PC-9 (cell line): Measurements from ENCODE around the gene UHRF2. TPM values are rescaled to one million over a fixed set of nuclear protein-coding genes. Genes with fewer than 3 reads are reported as not detected.

Experiments
- BruUV-seq: library from RNA; stranded (reverse); fragments of 400-500 nt; replicated peaks from 2 replicates; lab custom pipeline; 2021; lab: Mats Ljungman, UMichigan
- CTCF ChIA-PET: fragments of 300-600 bp; sonication (Branson Sonifier 250); formaldehyde crosslinking; loops from one replicate; lab custom pipeline; 2022; ENCODE audit warnings: antibody characterized with exemption; lab: Charles Lee
- POLR2A ChIA-PET: fragments of 300-600 bp; sonication (Branson Sonifier 250); formaldehyde crosslinking; loops from one replicate; lab custom pipeline; 2022; ENCODE audit warnings: antibody characterized with exemption; ENCODE audit not compliant: unreplicated experiment; lab: Charles Lee
- DNase-seq, 2 experiments: peaks; one replicate each; pipeline versions ENCODE4 v3.0.0 to v3.0.0-alpha.2; 2015 to 2022; ENCODE audit warnings: mixed read lengths in 1 of 2
- H2AFZ ChIP-seq: fragments of 200-600 bp; sonication (generic); 2 replicates; pipeline ENCODE4 v1.8.1; 2017; ENCODE audit warnings: antibody characterized with exemption
- H3F3A ChIP-seq: fragments of 200-600 bp; sonication (generic); 2 replicates; pipeline ENCODE4 v1.8.1; 2017; ENCODE audit warnings: antibody characterized with exemption, mild to moderate bottlenecking, low read depth; ENCODE audit not compliant: insufficient read depth
- H3K27ac ChIP-seq: fragments of 200-600 bp; sonication (generic); 2 replicates; pipeline ENCODE4 v1.6.1; 2016; ENCODE audit warnings: mixed run types
- H3K27me3 ChIP-seq: fragments of 200-600 bp; sonication (generic); 2 replicates; pipeline ENCODE4 v1.6.1; 2016; ENCODE audit warnings: low read depth, mixed run types; ENCODE audit not compliant: insufficient read depth
- H3K36me3 ChIP-seq: fragments of 200-600 bp; sonication (generic); 2 replicates; pipeline ENCODE4 v1.6.1; 2016; ENCODE audit warnings: low read depth, mixed run types
- H3K4me1 ChIP-seq: fragments of 200-600 bp; sonication (generic); replicated peaks from 2 replicates; pipeline ENCODE4 v1.6.1; 2016; ENCODE audit warnings: mixed run types; ENCODE audit not compliant: insufficient read depth
- H3K4me2 ChIP-seq: fragments of 200-600 bp; sonication (generic); 2 replicates; pipeline ENCODE4 v1.6.1; 2017; ENCODE audit warnings: mixed run types
- H3K4me3 ChIP-seq: fragments of 200-600 bp; sonication (generic); 2 replicates; pipeline ENCODE4 v1.6.1; 2016; ENCODE audit warnings: mixed run types
- H3K79me2 ChIP-seq: fragments of 200-600 bp; sonication (generic); 2 replicates; pipeline ENCODE4 v1.6.1; 2017; ENCODE audit warnings: low read depth, mixed run types
- H3K9me2 ChIP-seq: fragments of 200-600 bp; sonication (generic); 2 replicates; pipeline ENCODE4 v1.8.1; 2017; ENCODE audit warnings: mild to moderate bottlenecking; ENCODE audit not compliant: insufficient read depth
- H3K9me3 ChIP-seq: fragments of 200-600 bp; sonication (generic); 2 replicates; pipeline ENCODE4 v1.8.1; 2016; ENCODE audit warnings: low read depth; ENCODE audit not compliant: insufficient read depth
- H4K20me1 ChIP-seq: fragments of 200-600 bp; sonication (generic); 2 replicates; pipeline ENCODE4 v1.8.1; 2017; ENCODE audit not compliant: insufficient read depth
- EZH2 ChIP-seq: fragments of 200-600 bp; sonication (generic); IDR thresholded peaks from 2 replicates; pipeline ENCODE4 v1.8.0; 2017; ENCODE audit warnings: antibody characterized with exemption, low read depth
- intact Hi-C: fragments of 100-400 bp; cut with micrococcal nuclease; formaldehyde crosslinking; loops from one replicate; pipeline ENCODE4 v1.10.0; 2022; ENCODE audit not compliant: unreplicated experiment
- total RNA-seq: library from RNA; stranded (reverse); gene quantifications from 2 replicates; pipeline ENCODE4 v1.2.3, GENCODE V29; 2021
- TF ChIP-seq, protein P1 (sequence below): fragments of 200-600 bp; sonication (generic); conservative IDR thresholded peaks from 2 replicates; pipeline ENCODE4 v1.6.1; 2017; ENCODE audit warnings: mixed run types, antibody characterized with exemption, mild to moderate bottlenecking, moderate library complexity

UHRF2 gene
- total RNA-seq, 1 experiment from 2014 or later, result 40.9 TPM

DNA sequence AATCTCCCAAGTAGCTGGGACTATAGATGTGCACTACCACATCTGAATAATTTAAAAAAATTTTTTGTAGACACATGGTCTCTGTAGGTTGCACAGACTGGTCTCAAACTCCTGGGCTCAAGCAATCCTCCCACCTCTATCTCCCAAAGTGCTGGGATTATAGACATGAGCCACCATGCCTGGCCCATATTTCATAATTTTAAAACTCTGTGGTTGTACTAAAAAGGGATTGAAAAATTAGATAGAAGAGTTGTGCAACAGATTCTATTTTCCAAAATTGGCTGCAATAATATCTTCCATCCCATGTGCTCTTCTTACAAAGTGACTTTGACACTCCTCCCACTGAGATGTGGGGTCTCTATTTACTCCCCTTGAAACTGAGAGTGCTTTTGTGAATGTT is 7.6 kb upstream of the UHRF2 start:
- ChIA-PET POLR2A (no interaction called here), CTCF (no interaction called here)
- Histone ChIP-seq H2AFZ (no peak overlapping the region), H3K27me3 (no peaks in the 10 kb centered on the region), H3K4me1 (no peaks in the 10 kb centered on the region), H3K27ac (no peak overlapping the region), H3K79me2 (no peaks in the 10 kb centered on the region), H3K36me3 (no peaks in the 10 kb centered on the region), H3K4me2 (no peak overlapping the region), H3K4me3 (no peak overlapping the region), H3K9me3 (no peaks in the 10 kb centered on the region), H3K9me2 (no peaks in the 10 kb centered on the region), H4K20me1 (no peaks in the 10 kb centered on the region), H3F3A (no peaks in the 10 kb centered on the region)
- BruUV-seq, result no TSS peak
- TF ChIP-seq, protein P1, sequence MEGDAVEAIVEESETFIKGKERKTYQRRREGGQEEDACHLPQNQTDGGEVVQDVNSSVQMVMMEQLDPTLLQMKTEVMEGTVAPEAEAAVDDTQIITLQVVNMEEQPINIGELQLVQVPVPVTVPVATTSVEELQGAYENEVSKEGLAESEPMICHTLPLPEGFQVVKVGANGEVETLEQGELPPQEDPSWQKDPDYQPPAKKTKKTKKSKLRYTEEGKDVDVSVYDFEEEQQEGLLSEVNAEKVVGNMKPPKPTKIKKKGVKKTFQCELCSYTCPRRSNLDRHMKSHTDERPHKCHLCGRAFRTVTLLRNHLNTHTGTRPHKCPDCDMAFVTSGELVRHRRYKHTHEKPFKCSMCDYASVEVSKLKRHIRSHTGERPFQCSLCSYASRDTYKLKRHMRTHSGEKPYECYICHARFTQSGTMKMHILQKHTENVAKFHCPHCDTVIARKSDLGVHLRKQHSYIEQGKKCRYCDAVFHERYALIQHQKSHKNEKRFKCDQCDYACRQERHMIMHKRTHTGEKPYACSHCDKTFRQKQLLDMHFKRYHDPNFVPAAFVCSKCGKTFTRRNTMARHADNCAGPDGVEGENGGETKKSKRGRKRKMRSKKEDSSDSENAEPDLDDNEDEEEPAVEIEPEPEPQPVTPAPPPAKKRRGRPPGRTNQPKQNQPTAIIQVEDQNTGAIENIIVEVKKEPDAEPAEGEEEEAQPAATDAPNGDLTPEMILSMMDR, result no peak
- no peak for TF ChIP-seq EZH2
- DNase-seq, result no peak
- intact Hi-C loops, result no loop called here

DNA sequence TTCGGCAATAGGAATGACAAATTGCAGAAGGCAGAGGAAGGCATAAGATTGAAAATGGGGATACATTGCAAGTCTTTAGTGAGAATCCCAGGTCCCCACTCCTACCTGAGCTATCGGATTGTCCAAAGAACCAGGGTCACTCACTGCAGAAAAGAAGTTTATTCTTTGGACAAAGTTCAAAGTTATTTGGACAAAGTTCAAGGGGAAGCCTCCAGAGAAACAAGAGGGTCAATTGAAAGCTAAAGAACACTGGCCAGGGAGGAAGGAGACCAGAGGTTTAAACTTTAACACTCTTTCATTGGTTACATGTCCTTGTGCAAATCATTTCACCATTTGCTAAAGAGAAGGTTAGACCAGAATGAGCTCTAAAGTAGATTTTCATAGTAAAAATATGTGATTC is 5.2 kb upstream of the UHRF2 start:
- H3K27me3 ChIP-seq, result no peaks in the 10 kb centered on the region
- no peaks in the 10 kb centered on the region for H3K9me2 ChIP-seq
- DNase-seq, result no peak
- no peaks in the 10 kb centered on the region for H3F3A ChIP-seq
- H3K4me3 ChIP-seq, result no peak overlapping the region
- POLR2A ChIA-PET, result interaction anchor here (0.6 kb wide), 1 partner anchor 12 kb away, joined by 6 read pairs; no protein-coding TSS in a partner anchor
- no peaks in the 10 kb centered on the region for H3K79me2 ChIP-seq
- no peaks in the 10 kb centered on the region for H3K36me3 ChIP-seq
- intact Hi-C loops, result no loop called here
- BruUV-seq, result no TSS peak
- no peak overlapping the region for H3K4me2 ChIP-seq
- CTCF ChIA-PET, result no interaction called here
- no peak overlapping the region for H2AFZ ChIP-seq
- H3K4me1 ChIP-seq, result no peaks in the 10 kb centered on the region
- no peak for TF ChIP-seq EZH2
- TF ChIP-seq, protein P1, result no peak
- H4K20me1 ChIP-seq, result no peaks in the 10 kb centered on the region
- H3K27ac ChIP-seq, result no peak overlapping the region
- H3K9me3 ChIP-seq, result no peaks in the 10 kb centered on the region

DNA sequence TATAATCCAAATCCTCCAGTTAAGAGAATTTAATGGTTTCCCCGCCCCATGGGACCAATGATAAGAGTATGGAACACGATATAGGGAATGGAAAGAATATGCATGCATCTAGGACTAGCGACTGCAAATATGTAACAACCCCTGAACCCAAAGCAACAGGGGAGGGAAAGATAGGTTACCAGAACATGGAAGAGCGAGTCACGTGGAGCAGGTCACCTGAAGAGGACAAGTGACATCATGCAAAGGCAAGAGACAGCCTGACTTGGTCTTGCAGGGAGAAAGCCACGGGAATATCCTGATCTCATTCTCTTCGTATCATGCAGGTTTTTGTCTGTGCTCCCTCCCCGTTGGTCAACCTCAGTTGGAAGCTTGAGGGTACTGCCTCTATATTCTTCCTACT is 4.7 kb upstream of the UHRF2 start:
- no peaks in the 10 kb centered on the region for H3K4me1 ChIP-seq
- no peak overlapping the region for H2AFZ ChIP-seq
- no peaks in the 10 kb centered on the region for H3K9me3 ChIP-seq
- no peak overlapping the region for H3K4me2 ChIP-seq
- H3F3A ChIP-seq, result no peaks in the 10 kb centered on the region
- no peak for DNase-seq
- H3K4me3 ChIP-seq, result no peak overlapping the region
- no peaks in the 10 kb centered on the region for H4K20me1 ChIP-seq
- TF ChIP-seq, protein P1, result no peak
- no peak for TF ChIP-seq EZH2
- H3K9me2 ChIP-seq, result no peaks in the 10 kb centered on the region
- intact Hi-C loops, result no loop called here
- POLR2A ChIA-PET, result no interaction called here
- CTCF ChIA-PET, result no interaction called here
- no peaks in the 10 kb centered on the region for H3K36me3 ChIP-seq
- BruUV-seq, result no TSS peak
- H3K27me3 ChIP-seq, result no peaks in the 10 kb centered on the region
- no peaks in the 10 kb centered on the region for H3K79me2 ChIP-seq
- no peak overlapping the region for H3K27ac ChIP-seq
